HUES6 (cell line): Measurements from ENCODE around the gene TLCD1.
A peak's percentile ranks its signal among the peaks of the same experiment; 100 is the strongest.

Experiments used
- H3K27ac ChIP-seq: 2 replicates; pipeline ENCODE4 v1.7.0; 2013; ENCODE audit warnings: low read depth, mild to moderate bottlenecking, low read length, inconsistent platforms
- H3K27me3 ChIP-seq: 2 replicates; pipeline ENCODE4 v1.6.1; 2013; ENCODE audit warnings: low read length; ENCODE audit not compliant: control insufficient read depth, insufficient read depth
- H3K36me3 ChIP-seq: 2 replicates; pipeline ENCODE4 v1.6.1; 2013; ENCODE audit warnings: low read length; ENCODE audit not compliant: control insufficient read depth, insufficient read depth
- H3K4me1 ChIP-seq: 2 replicates; pipeline ENCODE4 v1.6.1; 2013; ENCODE audit warnings: low read length; ENCODE audit not compliant: control insufficient read depth, insufficient read depth
- H3K4me3 ChIP-seq: 2 replicates; pipeline ENCODE4 v1.5.1; 2013; ENCODE audit warnings: low read depth, low read length
- H3K9ac ChIP-seq: one replicate; pipeline ENCODE4 v1.6.1; 2013; ENCODE audit warnings: mild to moderate bottlenecking, low read length
- H3K9me3 ChIP-seq: 2 replicates; pipeline ENCODE4 v1.6.1; 2013; ENCODE audit warnings: low read depth, low read length; ENCODE audit not compliant: control insufficient read depth, insufficient read depth

Gene TLCD1

GRCh38 chr17:28726226-28726626, at the start of gene TLCD1:
TLCD1 (minus strand) TSS chr17:28726233; CDS start chr17:28726097, 136 bp downstream.
- Histone ChIP-seq H3K27me3 (no peaks in the 10 kb centered on the region), H3K27ac (peak within 1 kb of the TSS; percentile 85), H3K36me3 (peaks cover 35% of the 10 kb centered on the region), H3K4me1 (peaks cover 12% of the 10 kb centered on the region), H3K9me3 (no peaks in the 10 kb centered on the region), H3K9ac (peak within 1 kb of the TSS; percentile 96), H3K4me3 (peak within 1 kb of the TSS; percentile 85)

GRCh38 chr17:28774206-28774605, 48.2 kb upstream of the TLCD1 start:
- Histone ChIP-seq H3K9ac (no peak overlapping the region), H3K4me1 (no peaks in the 10 kb centered on the region), H3K9me3 (no peaks in the 10 kb centered on the region), H3K27ac (no peak overlapping the region), H3K36me3 (peaks cover 14% of the 10 kb centered on the region), H3K27me3 (no peaks in the 10 kb centered on the region), H3K4me3 (no peak overlapping the region)

- Histone ChIP-seq H3K36me3 (peaks cover 14% of the 10 kb centered on the region), H3K4me1 (no peaks in the 10 kb centered on the region), H3K27me3 (no peaks in the 10 kb centered on the region), H3K9ac (no peak overlapping the region), H3K27ac (no peak overlapping the region), H3K9me3 (no peaks in the 10 kb centered on the region), H3K4me3 (no peak overlapping the region)
Measured at GRCh38 chr17:28773736-28774135, 47.7 kb upstream of the TLCD1 start.

- H3K4me1 ChIP-seq: peaks cover 30% of the 10 kb centered on the region
Measured at GRCh38 chr17:28765038-28765437, 39.0 kb upstream of the TLCD1 start.

GRCh38 chr17:28763804-28764266, 37.8 kb upstream of the TLCD1 start:
- Histone ChIP-seq H3K27me3 (no peaks in the 10 kb centered on the region), H3K4me3 (no peak overlapping the region), H3K4me1 (peaks cover 36% of the 10 kb centered on the region), H3K9me3 (no peaks in the 10 kb centered on the region), H3K36me3 (peaks cover 46% of the 10 kb centered on the region), H3K27ac (no peak overlapping the region), H3K9ac (no peak overlapping the region)

More at GRCh38 chr17:28765038-28765437, 39.0 kb upstream of the TLCD1 start:
- Histone ChIP-seq H3K36me3 (peaks cover 34% of the 10 kb centered on the region), H3K4me3 (no peak overlapping the region), H3K9me3 (no peaks in the 10 kb centered on the region), H3K27me3 (no peaks in the 10 kb centered on the region), H3K27ac (no peak overlapping the region), H3K9ac (no peak overlapping the region)

GRCh38 chr17:28763137-28763799, 37.2 kb upstream of the TLCD1 start:
- Histone ChIP-seq H3K4me3 (no peak overlapping the region), H3K27ac (no peak overlapping the region), H3K27me3 (no peaks in the 10 kb centered on the region), H3K4me1 (peaks cover 36% of the 10 kb centered on the region), H3K9me3 (no peaks in the 10 kb centered on the region), H3K9ac (no peak overlapping the region), H3K36me3 (peaks cover 51% of the 10 kb centered on the region)

- Histone ChIP-seq H3K9me3 (no peaks in the 10 kb centered on the region), H3K4me3 (peak overlapping the region; percentile 37), H3K4me1 (peaks cover 36% of the 10 kb centered on the region), H3K27ac (peak overlapping the region; percentile 94), H3K27me3 (no peaks in the 10 kb centered on the region), H3K9ac (peak overlapping the region; percentile 59), H3K36me3 (peaks cover 52% of the 10 kb centered on the region)
Measured at GRCh38 chr17:28760601-28761562, 34.8 kb upstream of the TLCD1 start.

- peak overlapping the region; percentile 41 for H3K9ac ChIP-seq
- H3K9me3 ChIP-seq: no peaks in the 10 kb centered on the region
- H3K27me3 ChIP-seq: no peaks in the 10 kb centered on the region
- peaks cover 39% of the 10 kb centered on the region for H3K36me3 ChIP-seq
- H3K27ac ChIP-seq: no peak overlapping the region; the same call in 1 of the 2 replicates
- H3K4me1 ChIP-seq: peaks cover 36% of the 10 kb centered on the region
- H3K4me3 ChIP-seq: no peak overlapping the region
Measured at GRCh38 chr17:28759256-28759865, 33.3 kb upstream of the TLCD1 start.

- no peak overlapping the region for H3K4me3 ChIP-seq
- peaks cover 39% of the 10 kb centered on the region for H3K36me3 ChIP-seq
- peaks cover 36% of the 10 kb centered on the region for H3K4me1 ChIP-seq
- no peaks in the 10 kb centered on the region for H3K27me3 ChIP-seq
- no peak overlapping the region for H3K9ac ChIP-seq
- H3K9me3 ChIP-seq: no peaks in the 10 kb centered on the region
- H3K27ac ChIP-seq: no peak overlapping the region
Measured at GRCh38 chr17:28758411-28759121, 32.5 kb upstream of the TLCD1 start.

- no peaks in the 10 kb centered on the region for H3K9me3 ChIP-seq
- peaks cover 18% of the 10 kb centered on the region for H3K4me1 ChIP-seq
- no peak overlapping the region for H3K4me3 ChIP-seq
- peaks cover 43% of the 10 kb centered on the region for H3K36me3 ChIP-seq
- no peak overlapping the region for H3K27ac ChIP-seq
- H3K27me3 ChIP-seq: no peaks in the 10 kb centered on the region
- H3K9ac ChIP-seq: no peak overlapping the region
Measured at GRCh38 chr17:28756049-28756804, 30.2 kb upstream of the TLCD1 start.
